Epithelial cell of esophagus (primary cell): ENCODE results near the gene AUP1.

Source experiments
- DNase-seq: peaks from one replicate; pipeline ENCODE4 v3.0.0; 2010; ENCODE audit warnings: low read depth
- H3K4me3 ChIP-seq: 2 replicates; pipeline ENCODE4 v1.5.1; 2011; ENCODE audit warnings: mild to moderate bottlenecking, low read length, control low read depth
- TF ChIP-seq, protein P1 (sequence below): IDR thresholded peaks from 2 replicates; pipeline ENCODE4 v1.5.1; 2011; ENCODE audit warnings: low read depth, mild to moderate bottlenecking, low read length, control low read depth, inconsistent platforms; ENCODE audit not compliant: insufficient read depth; ENCODE audit errors: missing control alignments

AUP1 gene

DNA sequence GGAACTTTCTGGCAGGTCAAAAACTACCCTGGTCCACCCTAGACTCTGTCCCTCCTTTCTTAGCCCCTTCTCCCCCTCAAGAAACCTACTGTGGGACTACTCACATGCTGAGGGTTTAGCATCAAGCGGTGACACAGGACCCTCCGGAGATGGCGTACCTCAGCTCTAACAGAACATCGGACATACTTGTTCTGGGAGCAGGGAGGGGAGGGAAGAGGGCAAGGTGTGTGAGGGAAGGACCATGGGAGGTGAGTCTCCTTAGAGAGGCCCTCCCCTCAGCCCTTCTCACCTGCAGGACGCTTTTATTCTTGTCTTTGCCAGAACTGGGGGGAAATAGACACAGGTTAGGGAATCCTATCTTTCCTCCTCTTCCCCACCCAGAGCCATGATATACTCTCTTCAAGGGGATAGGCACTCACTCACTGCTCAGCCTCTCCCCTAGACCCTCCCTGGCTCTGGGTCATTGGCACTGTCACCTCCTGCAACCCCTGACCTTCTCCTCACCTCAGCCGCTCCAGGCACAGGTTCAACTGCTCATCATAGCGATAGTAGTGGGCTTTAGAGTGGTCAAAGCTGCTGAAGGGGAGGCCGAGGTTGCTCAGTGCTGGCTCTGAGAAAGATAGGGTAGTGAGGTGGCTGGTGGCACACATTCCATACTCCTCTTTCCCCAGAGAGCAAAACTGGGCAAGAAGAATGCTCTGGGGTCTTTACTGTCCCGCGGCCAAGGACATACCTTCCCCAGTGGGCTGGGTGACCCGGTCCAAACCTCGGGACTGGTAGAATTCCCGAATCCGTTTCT is 23.9 kb downstream of the AUP1 start:
- TF ChIP-seq, protein P1, sequence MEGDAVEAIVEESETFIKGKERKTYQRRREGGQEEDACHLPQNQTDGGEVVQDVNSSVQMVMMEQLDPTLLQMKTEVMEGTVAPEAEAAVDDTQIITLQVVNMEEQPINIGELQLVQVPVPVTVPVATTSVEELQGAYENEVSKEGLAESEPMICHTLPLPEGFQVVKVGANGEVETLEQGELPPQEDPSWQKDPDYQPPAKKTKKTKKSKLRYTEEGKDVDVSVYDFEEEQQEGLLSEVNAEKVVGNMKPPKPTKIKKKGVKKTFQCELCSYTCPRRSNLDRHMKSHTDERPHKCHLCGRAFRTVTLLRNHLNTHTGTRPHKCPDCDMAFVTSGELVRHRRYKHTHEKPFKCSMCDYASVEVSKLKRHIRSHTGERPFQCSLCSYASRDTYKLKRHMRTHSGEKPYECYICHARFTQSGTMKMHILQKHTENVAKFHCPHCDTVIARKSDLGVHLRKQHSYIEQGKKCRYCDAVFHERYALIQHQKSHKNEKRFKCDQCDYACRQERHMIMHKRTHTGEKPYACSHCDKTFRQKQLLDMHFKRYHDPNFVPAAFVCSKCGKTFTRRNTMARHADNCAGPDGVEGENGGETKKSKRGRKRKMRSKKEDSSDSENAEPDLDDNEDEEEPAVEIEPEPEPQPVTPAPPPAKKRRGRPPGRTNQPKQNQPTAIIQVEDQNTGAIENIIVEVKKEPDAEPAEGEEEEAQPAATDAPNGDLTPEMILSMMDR = no peak
- no peak for DNase-seq
- H3K4me3 ChIP-seq = peak overlapping the region; percentile 18

DNA sequence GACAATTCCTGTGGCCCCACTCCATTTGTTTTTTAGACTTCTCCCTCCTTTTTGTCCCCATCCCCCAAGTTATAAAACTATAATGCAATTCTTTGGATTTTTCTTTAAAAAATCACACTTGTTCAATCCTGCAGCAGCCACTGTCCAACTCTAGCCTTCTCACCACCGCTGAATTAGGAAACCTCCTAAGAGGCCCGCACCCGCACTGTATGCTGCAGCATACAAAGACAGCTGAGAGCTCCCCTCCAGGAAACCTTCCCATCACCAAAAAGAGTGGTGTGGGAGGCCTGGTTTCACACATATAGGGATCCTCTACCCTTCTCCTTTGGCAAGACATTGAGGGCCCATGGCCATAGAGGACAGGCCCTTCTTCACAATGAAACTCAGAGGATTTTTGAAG is 24.9 kb downstream of the AUP1 start:
- no peak for DNase-seq
- H3K4me3 ChIP-seq = no peak overlapping the region
- TF ChIP-seq, protein P1 = no peak

DNA sequence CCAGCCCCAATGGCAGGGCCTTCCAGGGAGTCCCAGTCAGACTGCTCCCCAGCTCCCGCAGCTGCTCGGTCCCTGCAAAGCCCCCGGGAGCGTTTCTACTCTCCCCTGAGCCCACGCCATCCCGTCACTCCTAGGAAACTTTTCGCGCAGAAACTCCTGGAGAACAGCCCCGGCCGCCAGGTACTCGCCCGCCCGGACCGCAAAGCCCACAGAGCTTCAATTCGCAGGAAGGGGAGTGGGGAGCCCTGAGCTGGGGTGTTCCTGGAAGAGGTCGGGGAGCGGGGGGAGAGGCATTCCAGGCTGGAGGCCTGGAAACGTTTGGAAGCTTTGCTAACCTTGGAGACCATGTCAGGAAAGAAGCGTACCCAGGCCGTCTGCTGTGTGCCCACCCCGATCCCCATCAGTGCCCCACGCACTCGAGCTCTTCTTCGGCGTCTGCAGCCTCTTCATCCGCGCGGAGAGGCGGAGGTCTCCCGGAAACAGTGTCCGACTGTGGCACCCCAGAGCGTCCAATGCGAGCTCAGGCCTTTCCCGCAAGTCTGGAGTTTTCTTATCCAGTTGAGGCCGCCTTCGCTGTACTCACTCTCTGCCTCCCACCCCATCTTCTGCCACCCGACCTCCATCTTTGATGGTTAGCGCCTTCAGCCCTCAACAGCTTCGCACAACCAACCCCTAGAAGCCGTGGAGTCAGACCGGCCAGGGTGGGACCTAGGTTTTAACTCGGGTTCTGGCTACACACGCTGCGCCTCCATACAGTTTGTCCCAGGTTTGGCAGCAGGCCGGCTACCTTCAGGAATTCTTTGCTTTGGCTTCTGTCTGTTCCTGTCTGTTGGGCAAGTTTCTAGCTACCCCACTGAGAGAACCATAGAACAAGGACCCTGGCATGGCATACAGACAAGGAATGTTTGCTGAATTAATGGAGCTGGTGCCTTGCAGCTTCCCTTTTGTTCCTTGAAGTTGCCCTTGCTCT is 25.7 kb downstream of the AUP1 start:
- DNase-seq = no peak
- TF ChIP-seq, protein P1 = no peak
- peak overlapping the region; percentile 55 for H3K4me3 ChIP-seq

DNA sequence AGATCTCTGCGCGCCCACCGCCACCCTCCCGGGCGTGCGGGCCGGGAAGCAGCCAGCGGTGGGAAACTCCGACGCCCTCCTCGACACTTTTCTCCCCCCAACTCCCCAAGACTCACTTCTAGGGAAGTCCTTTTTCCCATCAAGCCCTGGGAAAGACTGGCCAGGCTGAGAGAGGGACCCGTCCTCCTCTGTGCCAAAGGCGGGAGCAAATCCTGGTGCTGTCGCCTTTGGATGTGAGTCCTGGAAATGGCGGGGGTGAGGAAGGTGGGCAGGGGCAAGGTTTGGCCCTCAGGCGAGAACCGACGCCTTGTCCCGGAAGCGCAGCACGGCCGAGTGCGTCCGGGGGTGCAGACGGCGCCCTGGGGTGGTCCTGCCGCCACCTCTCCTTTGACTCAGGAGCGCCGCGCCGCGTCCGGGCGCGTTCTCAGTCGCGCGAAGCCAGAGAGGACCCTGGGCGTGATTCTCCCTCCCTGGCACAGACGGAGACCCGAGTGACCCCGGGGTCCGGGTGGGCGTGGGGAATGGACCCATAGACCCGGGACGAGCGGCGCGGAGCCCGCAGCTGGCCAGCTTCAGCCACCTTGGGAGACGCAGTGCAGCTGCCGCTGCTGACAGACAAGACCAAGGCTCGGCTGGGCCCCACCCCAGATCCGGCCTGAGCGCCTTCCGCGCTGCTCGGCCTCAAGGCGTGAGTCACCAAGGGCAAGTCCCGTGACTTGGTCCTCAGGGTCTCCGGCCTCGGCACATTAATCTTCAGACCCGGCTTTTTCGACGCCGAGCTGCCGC is 26.6 kb downstream of the AUP1 start:
- H3K4me3 ChIP-seq = peak overlapping the region; percentile 55
- TF ChIP-seq, protein P1 = peak; percentile 26
- peak; percentile 77 for DNase-seq

DNA sequence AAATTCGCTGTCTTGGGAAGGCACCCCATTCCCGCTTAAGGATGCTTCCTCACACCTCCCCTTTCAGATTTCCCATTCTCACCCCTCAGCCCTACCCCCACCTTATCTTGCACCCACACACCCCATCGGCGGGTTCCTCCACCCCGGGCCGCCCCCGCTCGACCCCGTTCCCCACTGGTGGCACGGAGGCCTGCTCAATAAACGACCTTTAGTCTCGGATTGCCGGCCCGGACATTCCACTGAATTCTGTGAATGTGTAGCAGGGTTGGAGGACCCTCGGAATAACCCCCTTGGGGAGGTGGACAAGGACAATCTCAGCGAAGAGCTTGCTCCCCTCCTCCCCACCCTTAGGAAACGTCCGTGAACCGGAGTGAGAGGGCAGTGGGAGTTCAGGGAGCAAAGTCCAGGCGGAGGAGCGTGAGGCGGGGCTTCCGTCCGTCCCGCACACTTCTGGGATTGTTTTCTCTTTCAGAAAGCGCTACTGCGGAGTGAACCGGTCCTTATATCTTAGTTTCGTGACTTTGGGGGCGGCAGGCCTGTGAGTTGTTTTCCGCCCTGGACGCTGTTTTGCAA is 27.3 kb downstream of the AUP1 start:
- DNase-seq = no peak
- TF ChIP-seq, protein P1 = no peak
- H3K4me3 ChIP-seq = peak overlapping the region; percentile 55
